Measurements from ENCODE around the gene ADAMTS2. TPM values are rescaled to one million over a fixed set of nuclear protein-coding genes. Genes with fewer than 3 reads are reported as not detected.
"Not testable (repeated sequence)": the region's sequence is repeated elsewhere in the genome, so short reads cannot be mapped to it uniquely, and the experiment has no call there.

Gene ADAMTS2
- total and polyA plus RNA-seq, 2 donors (not counting 1 experiment from before 2014, with no cell fraction given): 16.2 to 70.2 TPM

DNA sequence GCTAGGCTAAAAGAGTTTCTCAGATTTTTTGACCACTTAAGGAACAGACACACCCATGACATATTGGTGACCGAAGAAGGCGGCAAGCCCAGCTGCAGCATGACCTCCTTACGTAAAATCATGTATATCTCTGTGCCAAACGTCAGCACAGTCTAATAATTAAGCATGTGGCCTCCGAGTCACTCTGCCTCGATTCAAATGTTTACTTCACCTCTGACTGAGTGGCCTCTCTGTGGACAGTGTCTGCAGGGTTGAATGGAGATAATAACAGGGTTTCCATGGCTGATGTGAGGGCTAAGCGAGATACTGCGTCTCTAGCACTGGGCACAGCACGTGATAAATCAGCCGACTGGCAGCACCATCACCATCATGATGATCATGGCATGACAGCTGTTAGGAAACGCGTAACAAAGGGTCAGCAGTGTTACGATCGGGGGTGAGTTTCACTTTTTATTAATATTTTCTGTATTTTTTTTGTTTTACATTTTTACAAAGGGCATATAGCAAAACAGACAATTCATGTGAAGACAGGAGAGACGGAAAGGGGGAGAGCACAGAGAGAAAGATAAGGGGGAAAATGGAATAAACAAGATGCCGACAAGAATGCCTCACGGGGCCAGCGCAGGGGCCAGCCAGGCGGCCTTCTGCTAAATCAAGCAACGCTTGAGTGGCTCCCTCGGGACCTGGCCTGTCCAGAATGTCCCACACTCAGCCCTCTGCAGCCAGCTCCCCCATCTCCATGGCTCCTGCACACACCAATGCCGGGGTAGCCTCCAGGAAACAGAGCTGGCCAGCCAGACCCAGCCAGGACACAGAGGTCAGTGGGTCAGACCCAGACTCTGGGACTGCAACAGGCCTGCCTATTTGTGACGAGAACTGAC lies 60.3 kb downstream of the ADAMTS2 start:
- H2AFZ ChIP-seq (ENCODE audit: low read length): no peak overlapping the region
- H3K27ac ChIP-seq (ENCODE audit: insufficient read depth, low read length): peak overlapping the region; percentile 65
- H3K4me2 ChIP-seq (ENCODE audit: extremely low read depth, insufficient read depth, low read length): peak overlapping the region; percentile 42
- H3K27me3 ChIP-seq (ENCODE audit: control insufficient read depth, insufficient read depth, low read length): no peaks in the 10 kb centered on the region
- H3K9me3 ChIP-seq (ENCODE audit: control insufficient read depth, insufficient read depth, low read depth, low read length): no peaks in the 10 kb centered on the region
- H3K36me3 ChIP-seq (ENCODE audit: control insufficient read depth, insufficient read depth, low read length): no peaks in the 10 kb centered on the region
- peak in 1 of 2 donors; percentile 75 for DNase-seq (ENCODE audit: low read depth in 2 of 2)
- H3K79me2 ChIP-seq (ENCODE audit: control insufficient read depth, insufficient read depth, low read length): peaks cover 9% of the 10 kb centered on the region
- peak overlapping the region in 2 of 4 experiments; percentile 13 to 17 for H3K4me3 ChIP-seq (replicated peaks in 1 of 4; ENCODE audit: control extremely low read depth in 1 of 4, insufficient read depth in 1 of 4, low read depth in 3 of 4, low read length in 4 of 4)
- H4K20me1 ChIP-seq (ENCODE audit: control insufficient read depth, extremely low read depth, insufficient read depth, low read length): no peaks in the 10 kb centered on the region
- H3K4me1 ChIP-seq (ENCODE audit: control insufficient read depth, extremely low read depth, insufficient read depth, low read length): peaks cover 5% of the 10 kb centered on the region
- TF ChIP-seq, protein P1, sequence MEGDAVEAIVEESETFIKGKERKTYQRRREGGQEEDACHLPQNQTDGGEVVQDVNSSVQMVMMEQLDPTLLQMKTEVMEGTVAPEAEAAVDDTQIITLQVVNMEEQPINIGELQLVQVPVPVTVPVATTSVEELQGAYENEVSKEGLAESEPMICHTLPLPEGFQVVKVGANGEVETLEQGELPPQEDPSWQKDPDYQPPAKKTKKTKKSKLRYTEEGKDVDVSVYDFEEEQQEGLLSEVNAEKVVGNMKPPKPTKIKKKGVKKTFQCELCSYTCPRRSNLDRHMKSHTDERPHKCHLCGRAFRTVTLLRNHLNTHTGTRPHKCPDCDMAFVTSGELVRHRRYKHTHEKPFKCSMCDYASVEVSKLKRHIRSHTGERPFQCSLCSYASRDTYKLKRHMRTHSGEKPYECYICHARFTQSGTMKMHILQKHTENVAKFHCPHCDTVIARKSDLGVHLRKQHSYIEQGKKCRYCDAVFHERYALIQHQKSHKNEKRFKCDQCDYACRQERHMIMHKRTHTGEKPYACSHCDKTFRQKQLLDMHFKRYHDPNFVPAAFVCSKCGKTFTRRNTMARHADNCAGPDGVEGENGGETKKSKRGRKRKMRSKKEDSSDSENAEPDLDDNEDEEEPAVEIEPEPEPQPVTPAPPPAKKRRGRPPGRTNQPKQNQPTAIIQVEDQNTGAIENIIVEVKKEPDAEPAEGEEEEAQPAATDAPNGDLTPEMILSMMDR (conservative IDR thresholded peaks at IDR 0.05 in 1 of 2, IDR thresholded peaks at IDR 0.05 in 1 of 2; ENCODE audit: low read depth in 1 of 2, low read length in 2 of 2): no peak
- H3K9ac ChIP-seq (ENCODE audit: insufficient read depth, low read length): peak overlapping the region; percentile 47

DNA sequence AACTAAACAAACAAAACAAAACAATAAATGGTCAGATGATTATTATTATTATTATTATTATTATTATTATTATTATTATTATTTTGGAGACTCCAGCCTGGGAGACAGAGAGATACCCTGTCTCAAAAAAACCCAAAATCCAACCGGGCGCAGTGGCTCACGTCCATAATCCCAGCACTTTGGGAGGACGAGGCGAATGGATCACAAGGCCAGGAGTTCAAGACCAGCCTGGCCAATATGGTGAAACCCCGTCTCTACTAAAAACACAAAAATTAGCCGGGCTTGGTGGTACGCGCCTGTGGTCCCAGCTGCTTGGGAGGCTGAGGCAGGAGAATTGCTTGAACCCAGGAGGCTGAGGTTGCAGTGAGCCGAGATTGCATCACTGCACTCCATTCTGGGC lies 61.4 kb downstream of the ADAMTS2 start:
- not testable (repeated sequence) for H3K27ac ChIP-seq (ENCODE audit: insufficient read depth, low read length); H3K4me2 ChIP-seq (ENCODE audit: extremely low read depth, insufficient read depth, low read length); H4K20me1 ChIP-seq (ENCODE audit: control insufficient read depth, extremely low read depth, insufficient read depth, low read length); H3K9me3 ChIP-seq (ENCODE audit: control insufficient read depth, insufficient read depth, low read depth, low read length); H3K4me3 ChIP-seq (replicated peaks in 1 of 4; ENCODE audit: control extremely low read depth in 1 of 4, insufficient read depth in 1 of 4, low read depth in 3 of 4, low read length in 4 of 4); H3K27me3 ChIP-seq (ENCODE audit: control insufficient read depth, insufficient read depth, low read length); H2AFZ ChIP-seq (ENCODE audit: low read length); H3K79me2 ChIP-seq (ENCODE audit: control insufficient read depth, insufficient read depth, low read length); H3K36me3 ChIP-seq (ENCODE audit: control insufficient read depth, insufficient read depth, low read length); DNase-seq (ENCODE audit: low read depth in 2 of 2); H3K9ac ChIP-seq (ENCODE audit: insufficient read depth, low read length)
- H3K4me1 ChIP-seq (ENCODE audit: control insufficient read depth, extremely low read depth, insufficient read depth, low read length): peaks cover 13% of the 10 kb centered on the region

DNA sequence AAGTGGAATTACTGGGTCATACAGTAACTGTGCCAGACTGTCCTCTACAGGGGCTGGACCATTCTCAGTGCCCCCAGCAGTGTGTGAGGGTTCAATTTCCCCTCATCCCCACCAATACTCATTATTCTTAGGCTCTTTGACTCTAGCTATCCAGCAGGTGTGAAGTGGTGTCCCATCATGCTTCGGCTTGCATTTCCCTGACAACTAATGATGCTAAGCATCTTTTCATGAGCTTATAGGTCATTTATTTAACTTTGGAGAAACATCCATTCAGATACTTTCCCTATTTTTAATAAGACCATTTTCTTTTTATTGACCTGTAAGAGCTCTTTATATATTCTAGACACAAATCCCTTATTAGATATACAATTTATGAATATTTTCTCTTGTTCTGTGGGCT lies 63.6 kb downstream of the ADAMTS2 start:
- no peak overlapping the region for H3K4me2 ChIP-seq (ENCODE audit: extremely low read depth, insufficient read depth, low read length)
- H3K9ac ChIP-seq (ENCODE audit: insufficient read depth, low read length): no peak overlapping the region
- TF ChIP-seq, protein P1 (conservative IDR thresholded peaks at IDR 0.05 in 1 of 2, IDR thresholded peaks at IDR 0.05 in 1 of 2; ENCODE audit: low read depth in 1 of 2, low read length in 2 of 2): no peak
- TF ChIP-seq EZH2 (IDR thresholded peaks at IDR 0.05; ENCODE audit: low read length, missing control alignments): no peak
- no peaks in the 10 kb centered on the region for H4K20me1 ChIP-seq (ENCODE audit: control insufficient read depth, extremely low read depth, insufficient read depth, low read length)
- no peak overlapping the region for H2AFZ ChIP-seq (ENCODE audit: low read length)
- H3K4me3 ChIP-seq (replicated peaks in 1 of 4; ENCODE audit: control extremely low read depth in 1 of 4, insufficient read depth in 1 of 4, low read depth in 3 of 4, low read length in 4 of 4): no peak overlapping the region
- H3K4me1 ChIP-seq (ENCODE audit: control insufficient read depth, extremely low read depth, insufficient read depth, low read length): peaks cover 23% of the 10 kb centered on the region
- H3K9me3 ChIP-seq (ENCODE audit: control insufficient read depth, insufficient read depth, low read depth, low read length): no peaks in the 10 kb centered on the region
- H3K27ac ChIP-seq (ENCODE audit: insufficient read depth, low read length): no peak overlapping the region
- DNase-seq (ENCODE audit: low read depth in 2 of 2): no peak
- H3K27me3 ChIP-seq (ENCODE audit: control insufficient read depth, insufficient read depth, low read length): no peaks in the 10 kb centered on the region
- no peaks in the 10 kb centered on the region for H3K36me3 ChIP-seq (ENCODE audit: control insufficient read depth, insufficient read depth, low read length)
- H3K79me2 ChIP-seq (ENCODE audit: control insufficient read depth, insufficient read depth, low read length): peaks cover 6% of the 10 kb centered on the region
